GM23338 (cell line): Measurements from ENCODE around the gene DUSP10. TPM values are rescaled to one million over a fixed set of nuclear protein-coding genes. Genes with fewer than 3 reads are reported as not detected.

ENCODE experiments used
- ATAC-seq: fragments of 200-7000 bp; cut with Tn5 transposase; 3 replicates; pipeline ENCODE4 v1.9.1; 2020
- DNase-seq: peaks from one replicate; pipeline ENCODE4 v3.0.0-alpha.2; 2015; ENCODE audit warnings: low spot score
- H2AFZ ChIP-seq: fragments of 200-600 bp; sonication (generic); 2 replicates; pipeline ENCODE4 v1.8.0; 2016; ENCODE audit warnings: antibody characterized with exemption, mild to moderate bottlenecking, moderate library complexity
- H3F3A ChIP-seq: fragments of 200-600 bp; sonication (generic); replicated peaks from 2 replicates; pipeline ENCODE4 v1.8.0; 2017; ENCODE audit warnings: antibody characterized with exemption, mixed run types, low read depth
- H3K27ac ChIP-seq: fragments of 200-600 bp; sonication (generic); 2 replicates; pipeline ENCODE4 v1.6.1; 2016; ENCODE audit warnings: low read depth
- H3K27me3 ChIP-seq: fragments of 200-600 bp; sonication (generic); 2 replicates; pipeline ENCODE4 v1.8.0; 2016; ENCODE audit warnings: mild to moderate bottlenecking, mixed run types, moderate library complexity; ENCODE audit not compliant: insufficient read depth
- H3K36me3 ChIP-seq: fragments of 200-600 bp; sonication (generic); 2 replicates; pipeline ENCODE4 v1.8.0; 2016; ENCODE audit warnings: mild to moderate bottlenecking; ENCODE audit not compliant: insufficient read depth
- H3K4me1 ChIP-seq: fragments of 200-600 bp; sonication (generic); 2 replicates; pipeline ENCODE4 v1.8.0; 2016; ENCODE audit warnings: mild to moderate bottlenecking, moderate library complexity; ENCODE audit not compliant: insufficient read depth
- H3K4me2 ChIP-seq: fragments of 200-600 bp; sonication (generic); 2 replicates; pipeline ENCODE4 v1.7.1; 2017; ENCODE audit warnings: mixed run types
- H3K4me3 ChIP-seq: fragments of 200-600 bp; sonication (generic); 2 replicates; pipeline ENCODE4 v1.6.1; 2016; ENCODE audit warnings: mixed run types
- H3K79me2 ChIP-seq: fragments of 200-600 bp; sonication (generic); replicated peaks from 2 replicates; pipeline ENCODE4 v1.8.0; 2017; ENCODE audit warnings: mild to moderate bottlenecking; ENCODE audit not compliant: insufficient read depth
- H3K9me2 ChIP-seq: fragments of 200-600 bp; sonication (generic); 2 replicates; pipeline ENCODE4 v1.8.0; 2017; ENCODE audit not compliant: insufficient read depth
- H4K20me1 ChIP-seq: fragments of 200-600 bp; sonication (generic); replicated peaks from 2 replicates; pipeline ENCODE4 v1.8.0; 2017; ENCODE audit warnings: mild to moderate bottlenecking; ENCODE audit not compliant: insufficient read depth
- H3K27ac Mint-ChIP-seq: 2 replicates; pipeline ENCODE4 v1.8.0; 2020; ENCODE audit warnings: inconsistent platforms, mild to moderate bottlenecking, moderate library complexity, mixed read lengths
- H3K27me3 Mint-ChIP-seq: 3 replicates; pipeline ENCODE4 v1.8.0; 2022; ENCODE audit warnings: low read depth, mild to moderate bottlenecking, moderate library complexity, mixed read lengths, inconsistent platforms; ENCODE audit not compliant: insufficient read depth, poor library complexity
- H3K36me3 Mint-ChIP-seq: 3 replicates; pipeline ENCODE4 v1.8.0; 2021; ENCODE audit warnings: low read depth, mild to moderate bottlenecking, inconsistent platforms, moderate library complexity, mixed read lengths
- H3K4me1 Mint-ChIP-seq: 3 replicates; pipeline ENCODE4 v1.8.0; 2020; ENCODE audit warnings: mild to moderate bottlenecking, inconsistent platforms, mixed read lengths
- H3K4me3 Mint-ChIP-seq: 3 replicates; pipeline ENCODE4 v1.8.0; 2021; ENCODE audit warnings: moderate library complexity, mild to moderate bottlenecking, inconsistent platforms, mixed read lengths
- H3K9me3 Mint-ChIP-seq: 3 replicates; pipeline ENCODE4 v1.8.0; 2020; ENCODE audit warnings: moderate library complexity, mild to moderate bottlenecking, inconsistent platforms, mixed read lengths
- CREB1 ChIP-seq: fragments of 250-450 bp; sonication (Bioruptor Pico); IDR thresholded peaks from 2 replicates; pipeline ENCODE4 v1.5.0; 2020; ENCODE audit warnings: low read depth, mild to moderate bottlenecking, moderate library complexity
- ETS1 ChIP-seq: IDR thresholded peaks from 2 replicates; pipeline ENCODE4 v1.6.1; 2016; ENCODE audit warnings: antibody characterized with exemption
- JUNB ChIP-seq: IDR thresholded peaks from one replicate; pipeline ENCODE4 v1.6.1; 2016; ENCODE audit warnings: antibody characterized with exemption; ENCODE audit not compliant: unreplicated experiment
- NANOG ChIP-seq: IDR thresholded peaks from 2 replicates; pipeline ENCODE4 v1.6.1; 2016; ENCODE audit warnings: antibody characterized with exemption, borderline replicate concordance
- POLR2AphosphoS5 ChIP-seq: IDR thresholded peaks from 2 replicates; pipeline ENCODE4 v1.6.1; 2016; ENCODE audit warnings: antibody characterized with exemption, low read depth
- ZNF114 ChIP-seq: fragments of 250-450 bp; sonication (Bioruptor Pico); IDR thresholded peaks from 2 replicates; pipeline ENCODE4 v1.5.0; 2020; ENCODE audit warnings: mild to moderate bottlenecking, moderate library complexity
- polyA plus RNA-seq: library from polyadenylated mRNA; unstranded; fragments of >200 nt; fragmentation: Nextera tagmentation; extraction: Ambion mirVana; gene quantifications from 2 replicates; pipeline ENCODE4 v1.2.1, GENCODE V29; 2016
- total RNA-seq: library from RNA; depleted of rRNA; stranded (reverse); fragments of >200 nt; shearing (Covaris generic); gene quantifications from 2 replicates; pipeline ENCODE4 v1.2.3, GENCODE V29; 2014
- TF ChIP-seq, protein P1 (sequence below): fragments of 250-450 bp; sonication (Bioruptor Pico); IDR thresholded peaks from 2 replicates; pipeline ENCODE4 v1.5.0; 2020; ENCODE audit warnings: mild to moderate bottlenecking, moderate library complexity

The DUSP10 gene
- total and polyA plus RNA-seq, 2 experiments from 2014 or later: 1.5 to 1.6 TPM

GRCh38 chr1:221711063-221711577 lies 30.8 kb downstream of the DUSP10 start:
- H3K4me1 Mint-ChIP-seq: peaks cover 29% of the 10 kb centered on the region
- peaks cover 15% of the 10 kb centered on the region; the same call in 2 of the 3 replicates for H3K36me3 Mint-ChIP-seq
- H3K4me3 ChIP-seq: no peak overlapping the region
- H3K9me2 ChIP-seq: no peaks in the 10 kb centered on the region; the same call in 1 of the 2 replicates
- no peak overlapping the region for H3K27ac Mint-ChIP-seq
- H3K9me3 Mint-ChIP-seq: peaks cover 19% of the 10 kb centered on the region
- H2AFZ ChIP-seq: no peak overlapping the region
- peaks cover 18% of the 10 kb centered on the region for H3K27me3 ChIP-seq
- no peak for TF ChIP-seq CREB1 (CRISPR knock-in tag)
- no peak for TF ChIP-seq ZNF114
- TF ChIP-seq ETS1: no peak
- no peak for TF ChIP-seq JUNB
- TF ChIP-seq NANOG: no peak
- no peak for TF ChIP-seq POLR2AphosphoS5
- TF ChIP-seq, protein P1, sequence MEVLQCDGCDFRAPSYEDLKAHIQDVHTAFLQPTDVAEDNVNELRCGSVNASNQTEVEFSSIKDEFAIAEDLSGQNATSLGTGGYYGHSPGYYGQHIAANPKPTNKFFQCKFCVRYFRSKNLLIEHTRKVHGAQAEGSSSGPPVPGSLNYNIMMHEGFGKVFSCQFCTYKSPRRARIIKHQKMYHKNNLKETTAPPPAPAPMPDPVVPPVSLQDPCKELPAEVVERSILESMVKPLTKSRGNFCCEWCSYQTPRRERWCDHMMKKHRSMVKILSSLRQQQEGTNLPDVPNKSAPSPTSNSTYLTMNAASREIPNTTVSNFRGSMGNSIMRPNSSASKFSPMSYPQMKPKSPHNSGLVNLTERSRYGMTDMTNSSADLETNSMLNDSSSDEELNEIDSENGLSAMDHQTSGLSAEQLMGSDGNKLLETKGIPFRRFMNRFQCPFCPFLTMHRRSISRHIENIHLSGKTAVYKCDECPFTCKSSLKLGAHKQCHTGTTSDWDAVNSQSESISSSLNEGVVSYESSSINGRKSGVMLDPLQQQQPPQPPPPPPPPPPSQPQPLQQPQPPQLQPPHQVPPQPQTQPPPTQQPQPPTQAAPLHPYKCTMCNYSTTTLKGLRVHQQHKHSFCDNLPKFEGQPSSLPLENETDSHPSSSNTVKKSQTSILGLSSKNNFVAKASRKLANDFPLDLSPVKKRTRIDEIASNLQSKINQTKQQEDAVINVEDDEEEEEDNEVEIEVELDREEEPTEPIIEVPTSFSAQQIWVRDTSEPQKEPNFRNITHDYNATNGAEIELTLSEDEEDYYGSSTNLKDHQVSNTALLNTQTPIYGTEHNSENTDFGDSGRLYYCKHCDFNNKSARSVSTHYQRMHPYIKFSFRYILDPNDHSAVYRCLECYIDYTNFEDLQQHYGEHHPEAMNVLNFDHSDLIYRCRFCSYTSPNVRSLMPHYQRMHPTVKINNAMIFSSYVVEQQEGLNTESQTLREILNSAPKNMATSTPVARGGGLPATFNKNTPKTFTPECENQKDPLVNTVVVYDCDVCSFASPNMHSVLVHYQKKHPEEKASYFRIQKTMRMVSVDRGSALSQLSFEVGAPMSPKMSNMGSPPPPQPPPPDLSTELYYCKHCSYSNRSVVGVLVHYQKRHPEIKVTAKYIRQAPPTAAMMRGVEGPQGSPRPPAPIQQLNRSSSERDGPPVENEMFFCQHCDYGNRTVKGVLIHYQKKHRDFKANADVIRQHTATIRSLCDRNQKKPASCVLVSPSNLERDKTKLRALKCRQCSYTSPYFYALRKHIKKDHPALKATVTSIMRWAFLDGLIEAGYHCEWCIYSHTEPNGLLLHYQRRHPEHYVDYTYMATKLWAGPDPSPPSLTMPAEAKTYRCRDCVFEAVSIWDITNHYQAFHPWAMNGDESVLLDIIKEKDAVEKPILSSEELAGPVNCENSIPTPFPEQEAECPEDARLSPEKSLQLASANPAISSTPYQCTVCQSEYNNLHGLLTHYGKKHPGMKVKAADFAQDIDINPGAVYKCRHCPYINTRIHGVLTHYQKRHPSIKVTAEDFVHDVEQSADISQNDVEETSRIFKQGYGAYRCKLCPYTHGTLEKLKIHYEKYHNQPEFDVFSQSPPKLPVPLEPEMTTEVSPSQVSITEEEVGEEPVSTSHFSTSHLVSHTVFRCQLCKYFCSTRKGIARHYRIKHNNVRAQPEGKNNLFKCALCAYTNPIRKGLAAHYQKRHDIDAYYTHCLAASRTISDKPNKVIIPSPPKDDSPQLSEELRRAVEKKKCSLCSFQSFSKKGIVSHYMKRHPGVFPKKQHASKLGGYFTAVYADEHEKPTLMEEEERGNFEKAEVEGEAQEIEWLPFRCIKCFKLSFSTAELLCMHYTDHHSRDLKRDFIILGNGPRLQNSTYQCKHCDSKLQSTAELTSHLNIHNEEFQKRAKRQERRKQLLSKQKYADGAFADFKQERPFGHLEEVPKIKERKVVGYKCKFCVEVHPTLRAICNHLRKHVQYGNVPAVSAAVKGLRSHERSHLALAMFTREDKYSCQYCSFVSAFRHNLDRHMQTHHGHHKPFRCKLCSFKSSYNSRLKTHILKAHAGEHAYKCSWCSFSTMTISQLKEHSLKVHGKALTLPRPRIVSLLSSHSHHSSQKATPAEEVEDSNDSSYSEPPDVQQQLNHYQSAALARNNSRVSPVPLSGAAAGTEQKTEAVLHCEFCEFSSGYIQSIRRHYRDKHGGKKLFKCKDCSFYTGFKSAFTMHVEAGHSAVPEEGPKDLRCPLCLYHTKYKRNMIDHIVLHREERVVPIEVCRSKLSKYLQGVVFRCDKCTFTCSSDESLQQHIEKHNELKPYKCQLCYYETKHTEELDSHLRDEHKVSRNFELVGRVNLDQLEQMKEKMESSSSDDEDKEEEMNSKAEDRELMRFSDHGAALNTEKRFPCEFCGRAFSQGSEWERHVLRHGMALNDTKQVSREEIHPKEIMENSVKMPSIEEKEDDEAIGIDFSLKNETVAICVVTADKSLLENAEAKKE (CRISPR knock-in tag): no peak
- H4K20me1 ChIP-seq: no peaks in the 10 kb centered on the region
- no peak overlapping the region for H3K4me3 Mint-ChIP-seq
- H3K27ac ChIP-seq: no peak overlapping the region
- DNase-seq (no peak), ATAC-seq (no peak)
- H3K4me2 ChIP-seq: no peak overlapping the region
- no peaks in the 10 kb centered on the region for H3F3A ChIP-seq
- H3K36me3 ChIP-seq: no peaks in the 10 kb centered on the region; the same call in 1 of the 2 replicates
- no peaks in the 10 kb centered on the region for H3K79me2 ChIP-seq
- H3K4me1 ChIP-seq: peaks cover 9% of the 10 kb centered on the region
- peaks cover 25% of the 10 kb centered on the region for H3K27me3 Mint-ChIP-seq
